Measurements from ENCODE around the gene CPEB3. TPM values are rescaled to one million over a fixed set of nuclear protein-coding genes. Genes with fewer than 3 reads are reported as not detected.

The CPEB3 gene
- total RNA-seq, 2 experiments from 2014 or later: 1.2 to 1.3 TPM

DNA sequence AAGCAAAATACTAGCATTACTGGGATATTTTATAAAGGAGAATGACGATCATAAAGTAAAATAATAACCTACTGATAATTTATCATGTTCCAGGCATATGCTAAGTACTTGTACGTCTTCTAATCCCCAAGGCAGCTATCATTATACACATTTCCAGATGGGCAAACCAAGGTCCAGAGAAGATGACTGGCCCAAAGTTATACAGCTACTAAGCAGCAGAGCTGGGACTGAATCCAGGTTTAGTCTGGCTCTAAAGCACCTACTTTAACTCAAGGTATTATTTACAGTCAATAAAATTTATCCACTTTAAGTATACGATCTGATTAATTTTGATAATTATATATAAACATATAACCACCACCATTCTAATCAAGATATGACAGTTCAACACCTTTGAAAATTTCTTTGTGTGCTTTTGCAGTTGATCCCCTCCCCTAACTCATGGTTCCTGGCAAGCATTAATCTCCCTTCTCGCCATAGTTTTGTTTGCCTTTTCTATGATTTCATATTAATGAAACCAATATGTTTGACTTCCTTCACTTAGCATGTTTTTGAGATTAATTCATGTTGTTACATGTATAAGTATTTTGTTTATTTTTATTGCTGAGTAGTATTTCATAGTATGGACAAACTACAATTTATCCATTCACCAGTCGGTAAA, 126.7 kb downstream of the CPEB3 start:
- H3K9me3 Mint-ChIP-seq: peaks cover 2% of the 10 kb centered on the region
- Histone ChIP-seq H3K9me3 (ENCODE audit: control insufficient read depth in 1 of 2, insufficient read depth in 1 of 2, low read length in 2 of 2) (peaks cover 10 to 11% of the 10 kb centered on the region in 2 experiments), H3K4me1 (ENCODE audit: insufficient read depth, low read length) (no peaks in the 10 kb centered on the region), H3K27me3 (ENCODE audit: control insufficient read depth in 1 of 2, insufficient read depth in 2 of 2, low read length in 2 of 2) (no peaks in the 10 kb centered on the region), H3K4me3 (ENCODE audit: low read length) (no peak overlapping the region), H3K36me3 (ENCODE audit: insufficient read depth, low read length) (no peaks in the 10 kb centered on the region), H3K27ac (ENCODE audit: low read depth in 1 of 2, low read length in 2 of 2) (no peak overlapping the region)
- H3K4me3 Mint-ChIP-seq: no peak overlapping the region
- peaks cover 15% of the 10 kb centered on the region for H3K36me3 Mint-ChIP-seq (ENCODE audit: low read depth)
- no peak for ATAC-seq (ENCODE audit: poor library complexity)
- TF ChIP-seq, protein P1, sequence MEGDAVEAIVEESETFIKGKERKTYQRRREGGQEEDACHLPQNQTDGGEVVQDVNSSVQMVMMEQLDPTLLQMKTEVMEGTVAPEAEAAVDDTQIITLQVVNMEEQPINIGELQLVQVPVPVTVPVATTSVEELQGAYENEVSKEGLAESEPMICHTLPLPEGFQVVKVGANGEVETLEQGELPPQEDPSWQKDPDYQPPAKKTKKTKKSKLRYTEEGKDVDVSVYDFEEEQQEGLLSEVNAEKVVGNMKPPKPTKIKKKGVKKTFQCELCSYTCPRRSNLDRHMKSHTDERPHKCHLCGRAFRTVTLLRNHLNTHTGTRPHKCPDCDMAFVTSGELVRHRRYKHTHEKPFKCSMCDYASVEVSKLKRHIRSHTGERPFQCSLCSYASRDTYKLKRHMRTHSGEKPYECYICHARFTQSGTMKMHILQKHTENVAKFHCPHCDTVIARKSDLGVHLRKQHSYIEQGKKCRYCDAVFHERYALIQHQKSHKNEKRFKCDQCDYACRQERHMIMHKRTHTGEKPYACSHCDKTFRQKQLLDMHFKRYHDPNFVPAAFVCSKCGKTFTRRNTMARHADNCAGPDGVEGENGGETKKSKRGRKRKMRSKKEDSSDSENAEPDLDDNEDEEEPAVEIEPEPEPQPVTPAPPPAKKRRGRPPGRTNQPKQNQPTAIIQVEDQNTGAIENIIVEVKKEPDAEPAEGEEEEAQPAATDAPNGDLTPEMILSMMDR (IDR thresholded peaks at IDR 0.05): no peak
- no peak overlapping the region for H3K27ac Mint-ChIP-seq
- no peaks in the 10 kb centered on the region for H3K4me1 Mint-ChIP-seq (ENCODE audit: low read depth)
- ChIA-PET POLR2A (no interaction called here), CTCF (no interaction called here)
- no peak for DNase-seq
- H3K27me3 Mint-ChIP-seq: no peaks in the 10 kb centered on the region
- intact Hi-C loops (cut with DNase I, micrococcal nuclease): no loop called here

DNA sequence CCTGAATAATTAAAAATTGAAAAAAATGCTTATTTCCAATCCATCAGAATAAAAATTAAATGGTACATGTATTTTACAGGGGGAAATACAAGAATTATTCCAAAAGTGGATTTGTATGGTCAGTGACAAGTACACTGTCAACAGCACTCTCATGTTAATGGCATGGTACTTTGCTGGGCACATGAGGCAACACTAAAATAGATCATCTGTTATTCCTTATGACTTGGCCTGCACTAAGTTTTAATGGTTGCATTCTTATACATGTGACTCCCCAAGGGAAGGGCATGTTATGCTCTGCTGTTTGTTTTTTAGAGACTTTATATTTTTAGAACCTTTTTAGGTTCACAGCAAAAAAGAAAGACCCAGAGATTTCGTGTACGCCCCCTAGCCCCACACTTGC, 128.3 kb downstream of the CPEB3 start:
- no peak overlapping the region for H3K27ac ChIP-seq (ENCODE audit: low read depth in 1 of 2, low read length in 2 of 2)
- H3K9me3 Mint-ChIP-seq: peaks cover 2% of the 10 kb centered on the region
- no peaks in the 10 kb centered on the region for H3K27me3 ChIP-seq (ENCODE audit: control insufficient read depth in 1 of 2, insufficient read depth in 2 of 2, low read length in 2 of 2)
- DNase-seq (no peak), ATAC-seq (ENCODE audit: poor library complexity) (no peak)
- H3K4me3 ChIP-seq (ENCODE audit: low read length): no peak overlapping the region
- no peaks in the 10 kb centered on the region for H3K36me3 ChIP-seq (ENCODE audit: insufficient read depth, low read length)
- CTCF ChIA-PET: no interaction called here
- peaks cover 8% of the 10 kb centered on the region for H3K36me3 Mint-ChIP-seq (ENCODE audit: low read depth)
- no peaks in the 10 kb centered on the region for H3K27me3 Mint-ChIP-seq
- TF ChIP-seq, protein P1 (IDR thresholded peaks at IDR 0.05): no peak
- intact Hi-C loops (cut with DNase I, micrococcal nuclease): no loop called here
- no peaks in the 10 kb centered on the region for H3K4me1 ChIP-seq (ENCODE audit: insufficient read depth, low read length)
- POLR2A ChIA-PET: no interaction called here
- H3K4me1 Mint-ChIP-seq (ENCODE audit: low read depth): no peaks in the 10 kb centered on the region
- H3K9me3 ChIP-seq (ENCODE audit: control insufficient read depth in 1 of 2, insufficient read depth in 1 of 2, low read length in 2 of 2): peaks cover 4 to 10% of the 10 kb centered on the region in 2 experiments
- H3K27ac Mint-ChIP-seq: no peak overlapping the region
- no peak overlapping the region for H3K4me3 Mint-ChIP-seq

DNA sequence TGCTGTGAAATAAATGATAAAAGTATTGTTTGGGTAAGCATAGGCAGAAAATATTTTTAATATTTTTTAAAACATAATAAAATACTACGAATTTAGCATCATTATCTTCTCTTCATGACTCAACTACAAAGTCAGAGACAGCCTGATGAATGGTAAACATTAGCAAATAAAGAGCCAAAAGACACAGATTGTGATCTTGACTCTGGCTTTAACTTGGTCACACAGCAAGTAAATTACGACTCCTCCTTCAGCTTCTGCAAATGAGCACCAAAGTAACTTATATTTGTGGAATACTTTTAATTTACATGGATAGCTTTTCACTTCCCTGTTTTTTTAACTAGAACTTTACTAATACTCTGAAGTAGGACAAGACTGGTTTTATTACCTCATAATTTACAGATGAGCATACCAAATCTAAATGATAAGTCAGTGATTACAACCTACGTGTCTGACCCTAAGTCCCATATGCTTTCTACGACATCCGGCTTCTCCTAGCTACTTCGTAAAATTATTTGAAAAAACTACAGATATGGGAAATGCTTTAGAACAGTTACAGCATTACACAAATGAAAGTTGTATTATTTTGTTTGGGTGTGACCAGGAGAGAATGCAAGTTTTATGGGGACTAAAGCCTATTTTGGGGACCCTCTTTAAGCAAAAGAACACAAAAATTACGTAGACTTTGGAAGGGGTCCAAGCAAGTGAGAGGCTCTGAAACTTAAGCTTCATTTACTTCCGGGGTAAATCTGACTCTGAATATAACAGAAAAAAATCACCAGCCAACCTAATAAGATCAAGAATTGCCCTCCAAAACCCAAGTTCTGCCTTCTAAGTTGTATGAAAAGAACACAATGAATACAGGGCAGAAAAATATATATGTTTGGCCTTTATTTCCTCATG, 133.8 kb downstream of the CPEB3 start:
- intact Hi-C loops (cut with DNase I, micrococcal nuclease): no loop called here
- Mint-ChIP-seq H3K27ac (no peak overlapping the region), H3K27me3 (no peaks in the 10 kb centered on the region), H3K9me3 (no peaks in the 10 kb centered on the region), H3K4me3 (no peak overlapping the region), H3K4me1 (ENCODE audit: low read depth) (no peaks in the 10 kb centered on the region), H3K36me3 (ENCODE audit: low read depth) (no peaks in the 10 kb centered on the region)
- ChIA-PET POLR2A (no interaction called here), CTCF (interaction anchor here (1.6 kb wide), 1 partner anchor 147 kb away, joined by 3 read pairs; no protein-coding TSS in a partner anchor)
- no peak for ATAC-seq (ENCODE audit: poor library complexity)
- Histone ChIP-seq H3K4me3 (ENCODE audit: low read length) (no peak overlapping the region), H3K27me3 (ENCODE audit: control insufficient read depth in 1 of 2, insufficient read depth in 2 of 2, low read length in 2 of 2) (no peaks in the 10 kb centered on the region), H3K9me3 (ENCODE audit: control insufficient read depth in 1 of 2, insufficient read depth in 1 of 2, low read length in 2 of 2) (no peaks in the 10 kb centered on the region), H3K27ac (ENCODE audit: low read depth in 1 of 2, low read length in 2 of 2) (no peak overlapping the region), H3K36me3 (ENCODE audit: insufficient read depth, low read length) (no peaks in the 10 kb centered on the region), H3K4me1 (ENCODE audit: insufficient read depth, low read length) (no peaks in the 10 kb centered on the region)
- TF ChIP-seq, protein P1 (IDR thresholded peaks at IDR 0.05): no peak
- no peak for DNase-seq
